Measurements from ENCODE around the gene RRP8.

The RRP8 gene

DNA sequence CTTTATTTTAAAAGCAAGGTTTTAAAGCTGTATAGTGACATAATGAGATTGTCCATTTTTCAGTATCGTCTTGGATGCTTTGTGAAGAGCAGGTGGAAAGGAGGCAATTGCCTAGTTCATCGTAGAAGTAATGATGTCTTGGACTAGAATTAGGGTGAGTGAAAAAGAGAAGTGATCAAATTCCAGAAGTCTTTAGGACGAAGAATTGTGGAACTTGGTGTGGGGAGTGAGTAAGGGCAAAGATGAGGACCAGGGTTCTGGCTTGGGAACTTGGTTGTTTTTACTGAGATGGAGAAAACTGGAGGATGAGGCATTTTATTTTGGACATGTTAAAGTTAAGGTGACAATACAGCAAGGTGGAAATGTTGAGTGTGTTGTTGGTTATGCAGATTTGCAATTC, 1.4 kb upstream of the RRP8 start:
- in situ Hi-C loops (cut with MboI; ENCODE audit: low sequenced_read_pairs) = loop anchor here (10.0 kb wide), 1 partner anchor 70 kb away; no protein-coding TSS in a partner anchor

DNA sequence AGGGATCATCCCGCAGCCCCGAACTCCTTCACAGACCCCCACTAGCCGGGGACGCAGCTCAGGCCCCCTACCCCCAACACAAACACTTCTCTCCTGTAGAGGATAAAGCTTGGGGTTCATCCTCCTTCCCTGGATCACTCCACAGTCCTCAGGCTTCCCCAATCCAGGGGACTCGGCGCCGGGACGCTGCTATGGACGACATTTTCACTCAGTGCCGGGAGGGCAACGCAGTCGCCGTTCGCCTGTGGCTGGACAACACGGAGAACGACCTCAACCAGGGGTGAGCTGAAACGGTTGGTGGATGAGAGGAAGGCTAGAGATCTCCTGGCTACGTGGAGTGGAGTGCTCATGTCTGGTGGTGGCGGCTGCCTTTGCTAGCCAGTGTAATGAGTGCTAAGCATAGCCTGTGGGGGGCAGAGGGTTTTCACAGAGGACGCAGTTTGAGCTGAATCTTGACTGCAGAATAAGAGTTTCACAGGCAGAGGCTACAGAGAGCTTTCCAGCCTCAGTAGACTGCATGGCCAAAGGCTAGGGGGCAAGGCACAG, 738 bp upstream of the RRP8 start:
- in situ Hi-C loops (cut with MboI; ENCODE audit: low sequenced_read_pairs) = loop anchor here (10.0 kb wide), 1 partner anchor 71 kb away; no protein-coding TSS in a partner anchor

DNA sequence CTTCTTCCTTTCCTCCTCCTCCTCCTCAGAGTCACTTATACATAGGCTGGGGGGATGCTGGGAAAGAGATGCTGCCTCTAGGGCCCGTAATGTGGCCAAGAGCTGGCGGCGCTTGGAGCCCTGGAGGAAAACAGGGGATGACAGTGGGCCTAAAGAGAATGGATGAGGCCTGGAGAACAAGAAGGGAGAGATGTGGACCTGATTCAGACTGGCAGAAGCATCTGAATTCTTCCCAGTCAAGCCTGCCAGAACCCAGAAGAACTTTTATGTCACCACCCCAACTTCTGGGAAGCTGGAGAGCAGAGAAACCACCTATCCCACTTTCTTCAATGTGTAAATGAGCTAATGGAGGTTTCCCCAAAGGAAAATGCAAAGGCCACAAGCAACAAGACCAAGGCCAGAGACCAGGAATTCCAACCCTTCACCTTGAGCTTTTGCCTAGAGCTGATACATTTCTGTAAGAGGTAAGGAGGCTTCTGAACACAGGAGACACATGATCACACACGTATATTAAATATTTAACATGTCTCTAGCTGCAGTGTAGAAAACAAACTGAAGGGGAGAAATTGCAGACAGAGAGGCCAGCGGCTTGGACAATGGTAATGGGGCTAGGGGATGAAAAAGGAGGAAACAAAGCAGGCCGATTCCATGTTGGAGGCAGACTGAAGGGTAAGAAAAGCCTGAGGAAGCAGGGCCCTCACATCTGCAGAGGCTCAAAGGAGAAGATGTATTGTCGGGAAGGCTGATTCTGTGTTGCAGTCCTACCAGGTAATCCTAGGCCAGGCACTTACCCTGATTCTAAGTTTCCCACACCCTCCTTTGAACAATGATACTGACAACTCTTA, 1.1 kb downstream of the RRP8 start:
- in situ Hi-C loops (cut with MboI; ENCODE audit: low sequenced_read_pairs) = loop anchor here (10.0 kb wide), 1 partner anchor 72 kb away; no protein-coding TSS in a partner anchor

DNA sequence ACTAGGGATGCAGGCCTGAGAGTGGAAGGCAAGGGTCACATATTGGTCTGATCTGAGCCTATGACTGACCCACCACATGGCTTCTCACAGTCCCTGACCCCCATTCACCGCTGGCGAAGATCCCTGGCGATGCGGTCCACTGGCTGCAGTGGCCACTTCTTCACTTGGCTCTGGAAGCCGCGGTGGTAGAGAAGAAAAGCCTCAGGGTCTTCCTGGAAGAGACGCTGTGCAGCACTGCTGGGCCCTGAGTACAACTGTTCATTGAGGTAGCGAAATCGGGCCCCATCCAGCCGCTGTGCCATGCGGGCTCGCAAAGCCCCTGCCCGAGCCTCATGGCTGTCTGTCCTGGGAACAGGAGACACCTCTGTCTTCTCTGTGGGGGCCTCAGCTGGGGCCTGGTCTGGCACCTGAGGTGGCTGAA, 2.4 kb downstream of the RRP8 start:
- in situ Hi-C loops (cut with MboI; ENCODE audit: low sequenced_read_pairs) = loop anchor here (10.0 kb wide), 1 partner anchor 74 kb away; no protein-coding TSS in a partner anchor

DNA sequence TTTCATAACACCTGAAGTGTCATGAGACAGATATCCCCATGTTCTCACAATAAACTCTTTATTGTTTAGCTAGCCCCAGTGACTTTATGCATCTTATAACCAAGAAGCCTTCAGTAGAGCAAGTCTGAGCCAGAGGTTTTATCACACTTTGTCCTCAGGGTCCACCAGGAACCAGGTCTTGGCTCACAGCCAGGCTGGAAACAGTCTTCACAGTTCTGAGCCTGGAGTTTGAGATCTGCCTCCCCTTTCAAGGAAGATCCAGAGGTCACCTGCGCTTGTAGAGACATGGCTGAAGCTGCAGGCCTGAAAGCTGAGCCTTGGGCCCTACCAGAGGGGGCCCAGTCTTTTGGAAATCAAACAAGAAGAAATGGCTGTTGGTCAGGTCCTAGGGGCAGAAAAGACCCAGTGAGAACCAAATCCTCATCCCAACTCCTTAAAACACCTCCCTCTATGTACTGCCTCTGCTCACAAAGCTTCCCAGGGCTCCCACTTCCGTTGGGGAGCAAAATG, 3.5 kb downstream of the RRP8 start:
- in situ Hi-C loops (cut with MboI; ENCODE audit: low sequenced_read_pairs) = loop anchor here (10.0 kb wide), 1 partner anchor 75 kb away; no protein-coding TSS in a partner anchor

DNA sequence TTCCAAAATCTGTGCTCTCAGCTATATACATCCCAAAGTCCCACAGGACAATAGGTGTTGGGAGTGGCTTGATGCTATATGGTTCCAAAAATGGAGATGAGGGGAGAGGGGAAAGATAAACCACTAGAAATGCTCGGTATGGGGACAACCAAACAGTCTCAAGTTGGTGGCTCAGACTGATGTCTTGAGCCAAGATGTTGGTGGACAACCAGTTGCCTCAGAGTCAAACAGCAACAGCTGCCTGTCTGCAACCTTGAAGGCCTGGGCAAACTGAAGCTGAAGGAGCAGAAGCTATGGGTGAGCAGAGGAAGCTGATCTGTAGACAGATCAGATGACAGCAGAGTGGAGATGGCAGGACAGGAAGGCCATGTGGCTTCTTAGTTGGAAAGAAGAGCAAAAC, 4.0 kb downstream of the RRP8 start:
- in situ Hi-C loops (cut with MboI; ENCODE audit: low sequenced_read_pairs) = no loop called here

DNA sequence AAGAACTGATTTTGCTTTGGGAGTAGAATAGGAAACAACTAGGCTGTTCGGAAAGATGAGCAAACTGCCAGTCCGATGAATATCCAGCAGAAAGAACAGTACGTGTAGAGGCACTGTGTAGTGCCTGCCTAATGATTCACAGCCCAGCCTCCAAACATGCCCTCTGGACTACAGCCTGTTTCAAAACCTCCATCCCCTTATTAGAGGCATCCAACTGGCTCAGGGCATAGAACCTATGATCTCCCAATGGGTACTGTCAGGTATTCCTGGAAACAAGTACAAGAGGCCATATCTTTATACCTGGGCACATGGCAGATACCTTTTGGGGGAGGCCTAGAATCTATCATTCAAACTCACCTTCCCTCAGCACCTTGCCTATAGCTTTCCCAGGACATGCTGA, 4.9 kb downstream of the RRP8 start:
- in situ Hi-C loops (cut with MboI; ENCODE audit: low sequenced_read_pairs) = no loop called here

DNA sequence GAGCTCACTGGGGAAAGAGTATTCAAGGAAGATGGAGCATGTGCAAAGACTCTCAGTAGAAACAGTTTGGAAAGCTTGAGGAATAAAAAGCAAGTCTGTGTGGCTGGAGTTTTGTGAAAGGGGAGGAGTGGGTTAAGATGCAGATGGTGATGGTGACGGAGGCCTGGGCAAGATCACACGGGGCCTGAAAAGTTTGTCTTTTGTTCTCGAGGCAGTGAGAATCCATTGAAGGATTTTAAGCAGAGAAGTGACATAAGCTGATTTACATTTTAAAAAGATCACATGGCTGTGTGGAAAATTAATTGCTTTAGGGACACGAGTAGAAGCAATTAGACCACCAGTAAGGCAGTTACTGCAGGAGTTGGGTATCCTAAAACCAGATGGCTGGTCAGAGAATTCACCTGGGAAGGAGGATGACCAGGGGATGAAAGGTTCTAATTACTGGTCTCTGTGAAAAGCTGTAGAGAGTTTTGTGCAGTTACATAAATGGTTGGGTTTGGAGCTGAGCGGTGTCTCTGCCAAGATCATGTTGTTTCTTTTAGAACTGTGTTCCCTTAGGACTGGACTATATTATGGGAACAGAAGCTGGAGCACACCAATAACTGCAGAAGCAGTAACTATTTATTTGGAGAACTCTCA, 7.1 kb downstream of the RRP8 start:
- in situ Hi-C loops (cut with MboI; ENCODE audit: low sequenced_read_pairs) = no loop called here

DNA sequence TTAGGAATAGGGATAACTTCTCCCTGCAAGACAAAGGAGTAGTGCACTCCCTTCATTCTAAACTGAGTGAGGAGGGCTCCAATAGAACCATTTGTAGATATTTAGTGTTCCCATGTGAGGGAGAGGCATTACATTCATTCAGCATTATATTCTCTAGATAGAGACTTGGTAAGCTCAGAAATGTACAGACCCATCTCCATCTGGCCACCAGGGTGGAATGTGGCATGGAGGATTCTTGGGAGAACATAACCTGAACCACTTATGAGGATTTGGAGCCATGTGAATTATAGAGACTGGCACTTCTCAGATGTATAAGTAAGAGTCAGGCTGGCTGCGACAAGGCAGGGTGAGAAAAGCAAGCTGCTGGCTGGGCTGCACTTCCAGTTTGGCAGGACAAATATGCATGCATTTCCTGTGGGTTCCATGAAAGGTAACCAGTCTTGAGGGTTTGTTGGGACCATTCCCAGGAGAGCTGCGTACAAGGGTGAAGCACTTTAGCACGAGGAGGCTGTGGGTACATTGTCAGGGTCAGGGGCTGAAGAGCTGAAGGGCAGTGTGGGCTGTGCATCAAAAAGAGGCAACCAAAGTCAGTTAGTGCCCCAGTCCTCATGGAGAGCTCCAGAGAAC, 9.2 kb downstream of the RRP8 start:
- in situ Hi-C loops (cut with MboI; ENCODE audit: low sequenced_read_pairs) = no loop called here

DNA sequence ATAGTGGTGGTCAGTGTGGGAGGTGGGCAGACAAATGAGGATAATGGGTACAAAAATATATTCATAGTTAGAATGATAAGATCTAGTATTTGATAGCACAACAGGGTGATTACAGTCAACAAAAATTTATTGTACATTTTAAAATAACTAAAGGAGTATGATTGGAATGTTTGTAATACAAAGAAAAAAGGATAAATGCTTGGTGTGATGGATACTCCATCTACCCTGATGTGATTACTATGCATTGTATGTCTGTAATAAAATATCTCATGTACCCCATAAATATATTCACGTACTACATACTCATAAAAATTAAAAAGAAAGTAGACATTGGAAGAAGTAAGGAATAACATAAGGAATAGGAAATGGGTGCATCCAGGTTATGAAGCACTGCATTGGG, 15.4 kb downstream of the RRP8 start:
- in situ Hi-C loops (cut with MboI; ENCODE audit: low sequenced_read_pairs) = no loop called here

DNA sequence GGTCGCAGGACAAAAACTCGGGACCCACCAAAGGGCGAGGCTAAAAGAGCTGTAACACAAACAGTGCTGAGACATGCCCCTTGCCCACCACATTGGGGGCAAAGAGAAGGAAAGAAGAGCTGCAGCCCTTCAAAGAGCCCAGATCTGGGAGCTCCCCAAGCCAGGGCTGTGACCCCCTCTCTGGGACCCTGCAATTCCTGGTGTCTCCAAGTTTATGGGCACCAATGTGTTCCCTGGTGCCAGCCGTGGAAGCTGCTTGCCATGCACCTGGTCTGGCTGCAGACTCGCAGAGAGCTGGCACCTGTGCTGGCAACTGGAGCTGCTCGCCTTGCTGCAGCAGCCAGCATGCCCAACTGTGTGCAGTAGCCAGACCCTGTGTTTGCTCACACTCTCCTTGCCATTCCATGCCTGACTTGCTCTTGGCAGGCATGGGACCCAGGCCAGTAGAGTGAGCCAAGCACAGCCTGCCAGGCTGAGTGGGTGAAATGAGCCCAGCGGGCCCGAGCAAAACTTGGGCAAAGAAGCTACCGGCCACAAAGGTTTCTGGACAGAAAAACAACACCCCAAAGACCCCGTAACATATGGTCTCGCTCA, 16.0 kb downstream of the RRP8 start:
- in situ Hi-C loops (cut with MboI; ENCODE audit: low sequenced_read_pairs) = no loop called here

DNA sequence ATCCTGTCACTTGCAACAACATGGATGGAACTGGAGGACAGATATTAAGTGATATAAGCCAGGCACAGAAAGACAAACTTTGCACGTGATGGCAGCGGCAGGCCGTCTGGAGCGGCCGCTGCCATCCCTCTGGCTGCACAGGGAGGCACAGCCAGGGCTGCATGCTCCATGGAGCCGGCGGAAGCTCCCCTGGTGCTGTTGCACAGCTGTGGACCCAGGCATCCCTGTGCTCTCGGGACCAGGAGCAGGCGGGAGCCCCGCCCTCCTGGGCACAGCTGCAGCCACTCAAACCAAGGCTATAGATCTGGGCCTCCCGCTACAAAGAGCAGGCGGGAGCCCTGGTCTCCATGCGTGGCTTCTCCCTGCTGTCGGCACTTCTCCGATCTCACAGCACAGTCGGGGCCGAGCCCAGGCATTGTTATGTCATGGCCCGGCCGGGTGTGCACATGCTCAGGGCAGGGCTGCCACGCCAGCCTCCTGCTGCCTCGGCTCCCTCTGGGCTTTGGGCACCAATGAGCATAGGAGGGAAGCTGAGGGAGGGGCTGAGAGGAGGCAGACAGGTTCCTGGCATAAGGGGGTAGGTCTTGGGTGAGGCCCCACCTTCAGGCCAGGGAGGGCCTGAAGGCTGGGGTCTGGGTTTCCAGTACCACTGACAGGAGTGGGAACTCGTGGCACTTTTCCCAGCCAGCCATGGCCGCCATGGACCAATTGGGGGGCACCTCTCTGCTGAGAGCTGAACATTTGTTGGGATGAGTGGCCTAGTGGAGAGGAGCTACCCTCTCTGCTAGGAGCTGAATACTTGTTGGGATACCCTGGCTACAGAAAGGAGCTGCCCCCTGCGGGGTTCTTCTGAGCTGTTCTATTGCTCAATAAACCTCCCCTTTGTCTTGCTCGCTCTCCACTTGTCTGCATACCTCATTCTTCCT, 16.7 kb downstream of the RRP8 start:
- in situ Hi-C loops (cut with MboI; ENCODE audit: low sequenced_read_pairs) = no loop called here

DNA sequence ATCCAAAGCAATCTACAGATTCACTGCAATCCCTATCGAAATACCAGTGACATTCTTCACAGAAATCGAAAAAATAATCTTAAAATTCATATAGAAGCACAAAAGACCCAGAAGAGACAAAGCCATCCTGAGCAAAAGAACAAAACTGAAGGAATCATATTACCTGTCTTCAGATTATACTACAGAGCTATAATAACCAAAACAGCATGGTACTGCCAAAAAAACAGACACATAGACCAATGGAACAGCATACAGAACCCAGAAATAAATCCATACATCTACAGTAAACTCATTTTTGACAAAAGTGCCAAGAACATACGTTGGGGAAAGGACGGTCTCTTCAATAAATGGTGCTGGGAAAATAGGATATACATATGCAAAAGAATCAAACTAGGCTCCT, 18.9 kb downstream of the RRP8 start:
- in situ Hi-C loops (cut with MboI; ENCODE audit: low sequenced_read_pairs) = no loop called here

DNA sequence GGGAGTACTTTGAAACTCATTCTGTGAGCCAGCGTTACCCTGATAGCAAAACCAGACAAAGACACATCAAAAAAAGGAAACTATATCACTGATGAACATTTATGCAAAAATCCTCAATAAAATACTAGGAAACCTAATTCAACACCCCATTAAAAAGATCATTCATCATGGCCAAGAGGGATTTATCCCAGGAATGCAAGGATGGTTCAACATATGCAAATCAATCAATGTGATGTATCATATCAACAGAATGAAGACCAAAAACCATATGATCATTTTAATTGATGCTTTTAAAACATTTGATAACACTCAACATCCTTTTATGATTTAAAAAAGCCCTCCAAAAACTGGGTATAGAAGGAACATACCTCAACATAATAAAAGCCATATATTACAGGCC, 19.8 kb downstream of the RRP8 start:
- in situ Hi-C loops (cut with MboI; ENCODE audit: low sequenced_read_pairs) = no loop called here

DNA sequence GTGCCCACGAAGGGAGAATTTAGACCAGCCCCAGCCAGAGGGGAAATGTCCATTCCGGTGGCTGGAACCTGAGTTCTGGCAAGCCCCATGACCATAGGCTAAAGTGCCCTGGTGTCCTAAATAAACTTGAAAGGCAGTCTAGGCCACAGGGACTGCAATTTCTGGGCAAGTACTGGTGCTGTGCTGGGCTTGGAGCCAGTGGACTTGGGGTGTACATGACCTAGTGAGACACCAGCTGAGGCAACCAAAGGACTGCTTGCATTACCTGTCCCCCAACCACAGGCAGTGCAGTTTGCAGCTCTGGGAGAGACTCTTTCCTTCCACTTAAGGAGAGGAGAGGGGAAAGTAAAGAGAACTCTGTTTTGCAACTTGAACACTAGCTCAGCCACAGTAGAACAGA, 23.7 kb downstream of the RRP8 start:
- in situ Hi-C loops (cut with MboI; ENCODE audit: low sequenced_read_pairs) = no loop called here

DNA sequence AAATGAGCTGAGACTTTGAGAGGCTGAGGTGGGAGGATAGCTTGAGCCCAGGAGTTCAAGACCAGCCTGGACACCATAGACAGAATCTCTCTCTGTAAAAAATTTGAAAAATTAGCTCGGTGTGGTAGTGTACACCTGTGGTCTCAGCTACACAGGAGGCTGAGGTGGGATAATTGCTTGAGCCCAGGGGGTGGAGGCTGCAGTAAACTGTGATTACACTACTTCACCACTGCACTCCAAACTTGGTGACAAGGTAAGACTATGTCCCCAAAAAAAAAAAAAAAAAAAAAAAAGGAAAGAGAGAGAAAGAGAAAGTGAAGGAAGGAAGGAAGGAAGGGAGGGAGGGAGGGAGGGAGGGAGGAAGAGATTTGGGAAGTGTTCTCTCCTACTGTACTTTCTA, 25.3 kb downstream of the RRP8 start:
- in situ Hi-C loops (cut with MboI; ENCODE audit: low sequenced_read_pairs) = no loop called here

DNA sequence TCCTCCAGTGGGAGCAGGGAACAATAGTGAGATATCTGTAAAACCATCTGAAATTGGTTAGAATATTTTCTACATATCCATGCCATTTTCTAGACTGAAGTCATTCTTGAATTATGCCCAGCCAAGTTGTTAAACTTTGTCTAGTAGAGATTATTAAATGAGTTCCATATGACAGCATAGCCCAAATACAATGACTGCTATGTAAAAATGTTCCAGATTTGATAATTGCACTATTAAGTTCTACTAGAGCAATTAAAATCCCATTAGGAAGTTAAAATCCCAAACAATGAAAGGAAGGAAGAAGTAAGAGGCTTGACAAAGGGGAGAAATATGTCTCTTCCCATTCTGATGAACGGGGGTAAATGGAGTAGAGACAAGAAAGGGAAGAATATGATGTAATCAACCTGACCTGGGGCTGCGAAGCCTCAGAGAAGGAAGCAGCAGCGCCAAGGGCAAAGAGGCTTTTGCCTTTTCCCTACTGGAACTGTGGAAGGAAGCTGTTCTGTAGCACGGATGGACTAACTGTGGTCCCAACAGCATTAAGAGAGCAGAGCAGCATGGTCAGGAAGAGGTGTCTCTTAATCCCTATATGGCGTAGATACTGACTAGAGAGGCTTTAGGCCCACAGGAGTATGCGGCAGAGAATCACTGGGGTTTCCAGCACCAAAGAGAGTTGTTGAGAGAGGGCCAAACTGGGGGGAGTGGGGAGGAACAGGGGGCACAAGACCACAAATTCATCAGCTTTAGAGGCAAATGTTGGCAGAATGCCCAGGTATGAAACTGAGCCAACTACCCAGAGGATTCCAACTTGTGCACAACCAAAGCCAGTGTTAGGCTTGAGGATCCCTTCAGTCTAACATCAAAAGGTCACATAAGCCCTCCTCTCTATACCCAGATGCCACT, 26.7 kb downstream of the RRP8 start:
- in situ Hi-C loops (cut with MboI; ENCODE audit: low sequenced_read_pairs) = no loop called here

DNA sequence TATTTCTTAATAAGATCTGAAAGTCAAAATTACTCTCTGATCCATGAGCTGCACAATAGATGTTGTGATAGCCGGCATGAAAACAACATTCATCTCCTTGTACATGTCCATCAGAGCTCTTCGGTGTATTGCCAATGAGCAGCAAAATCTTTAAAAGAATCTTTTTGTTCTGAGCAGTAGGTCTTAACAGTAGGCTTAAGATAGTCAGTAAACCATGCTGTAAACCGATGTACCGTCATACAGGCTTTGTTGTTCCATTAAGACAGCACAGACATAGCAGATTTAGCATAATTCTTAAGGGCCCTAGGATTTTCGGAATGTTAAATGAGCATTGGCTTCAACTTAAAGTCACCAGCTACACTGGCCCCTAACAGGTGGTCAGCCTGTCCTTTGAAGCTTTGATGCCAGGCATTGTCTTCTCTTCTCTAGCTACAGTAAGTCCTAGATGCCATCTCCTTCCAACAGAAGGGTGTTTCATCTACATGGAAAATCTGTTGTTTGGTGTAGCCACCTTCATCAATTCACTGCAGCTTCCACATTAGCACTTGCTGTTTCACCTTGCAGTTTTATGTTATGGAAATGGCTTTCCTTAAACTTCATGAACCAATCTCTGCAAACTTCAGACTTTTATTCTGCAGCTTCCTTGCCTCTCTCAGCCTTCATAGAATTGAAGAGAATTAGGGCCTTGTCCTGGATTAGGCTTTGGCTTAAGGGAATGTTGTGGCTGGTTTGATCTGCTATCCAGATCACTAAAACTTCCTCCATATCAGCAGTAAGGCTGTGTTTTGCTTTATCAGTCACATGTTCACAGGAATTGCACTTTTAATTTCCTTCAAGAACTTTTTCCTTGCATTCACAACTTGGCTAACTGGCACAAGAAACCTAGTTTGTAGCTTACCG, 28.4 kb downstream of the RRP8 start:
- in situ Hi-C loops (cut with MboI; ENCODE audit: low sequenced_read_pairs) = no loop called here

Data from HL-60/S4 treated with phorbol 12-myristate 13-acetate at 8.2 ng/mL for 4 days and 3 days (cell line).